Measurements from ENCODE around the gene TPSAB1. TPM values are rescaled to one million over a fixed set of nuclear protein-coding genes. Genes with fewer than 3 reads are reported as not detected.
"Not testable (repeated sequence)": the region's sequence is repeated elsewhere in the genome, so short reads cannot be mapped to it uniquely, and the experiment has no call there.

The TPSAB1 gene
- total and polyA plus RNA-seq, 2 donors (not counting 3 experiments of a cell fraction or from before 2014, with no cell fraction given) = not detected

DNA sequence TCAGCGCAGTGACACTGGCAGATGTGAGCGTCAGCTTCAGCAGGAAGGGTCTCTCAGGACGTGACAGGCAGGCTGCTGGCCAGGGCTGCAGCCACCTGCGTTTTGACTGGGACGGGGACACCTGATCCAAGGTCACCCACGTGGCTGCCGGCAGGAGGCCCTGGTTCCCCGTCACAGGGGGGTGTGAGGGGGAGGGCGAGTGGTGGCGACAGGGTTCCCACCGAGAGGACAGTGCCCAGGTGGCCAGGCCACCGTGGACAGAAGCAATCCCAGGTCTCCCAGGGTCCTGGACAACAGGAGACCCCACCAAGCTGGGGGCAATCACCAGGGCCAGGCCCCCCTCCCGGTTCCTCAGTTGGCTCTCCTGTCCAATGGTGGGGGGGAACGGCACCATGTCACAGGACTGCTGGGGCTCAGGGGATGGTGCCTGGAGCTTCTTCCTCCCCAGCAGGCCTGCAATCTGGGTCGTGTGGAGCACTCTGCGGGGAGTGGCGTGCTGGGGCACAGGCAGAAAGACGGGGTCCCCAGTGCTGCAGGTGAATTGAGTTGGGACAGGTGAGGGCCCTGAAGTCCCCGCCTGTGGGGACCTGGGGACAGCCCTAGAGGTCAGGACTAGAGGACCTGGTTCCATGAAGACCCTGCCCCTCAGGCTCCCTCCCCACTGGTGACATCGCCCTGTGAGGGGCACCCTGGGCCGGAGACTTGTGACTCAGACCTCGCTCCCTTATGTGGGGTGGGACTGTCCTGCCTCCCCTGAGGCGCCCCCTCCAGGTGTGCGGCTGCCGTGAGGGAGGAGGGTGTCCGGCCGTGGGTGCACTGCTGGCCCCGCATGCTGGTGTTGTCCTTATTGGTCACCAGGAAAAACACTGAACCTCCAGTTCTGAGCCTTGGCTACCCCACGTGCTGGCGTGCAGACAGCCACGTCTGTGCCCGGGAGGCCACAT is 3.7 kb downstream of the TPSAB1 start:
- CTCF ChIA-PET; H3K9me3 ChIP-seq (replicated peaks; ENCODE audit: control insufficient read depth, insufficient read depth, low read length): not testable (repeated sequence)

GRCh38 chr16:1244881-1245280 is 4.4 kb downstream of the TPSAB1 start:
- Histone ChIP-seq H3K79me2 (ENCODE audit: control insufficient read depth, insufficient read depth, low read length) (no peaks in the 10 kb centered on the region), H3K27me3 (ENCODE audit: control insufficient read depth in 2 of 2, insufficient read depth in 2 of 2, low read length in 2 of 2) (no peaks in the 10 kb centered on the region), H3K9ac (replicated peaks; ENCODE audit: extremely low read depth, insufficient read depth, low read length) (no peak overlapping the region), H3K27ac (ENCODE audit: insufficient read depth, low read depth, low read length) (no peak overlapping the region), H3K9me1 (replicated peaks; ENCODE audit: control insufficient read depth, extremely low read depth, insufficient read depth, low read length) (no peaks in the 10 kb centered on the region), H3K4me3 (replicated peaks in 1 of 3; ENCODE audit: insufficient read depth in 1 of 3, low read depth in 1 of 3, low read length in 3 of 3) (no peak overlapping the region), H3K9me3 (replicated peaks; ENCODE audit: control insufficient read depth, insufficient read depth, low read length) (no peaks in the 10 kb centered on the region), H3K4me1 (ENCODE audit: control insufficient read depth, extremely low read depth, insufficient read depth, low read length) (no peaks in the 10 kb centered on the region), H2AFZ (ENCODE audit: low read depth, low read length) (no peak overlapping the region), H3K36me3 (ENCODE audit: control insufficient read depth in 2 of 2, extremely low read depth in 1 of 2, insufficient read depth in 2 of 2, low read length in 2 of 2) (no peaks in the 10 kb centered on the region), H4K20me1 (replicated peaks; ENCODE audit: control insufficient read depth, extremely low read depth, insufficient read depth, low read length) (no peaks in the 10 kb centered on the region), H3K4me2 (ENCODE audit: insufficient read depth, low read length) (no peak overlapping the region)
- no peak for DNase-seq (ENCODE audit: low read depth, low spot score)
- dilution Hi-C loops (cut with MboI; ENCODE audit: extremely low pct_ligation_motif_present, low sequenced_read_pairs) (no loop called here), intact Hi-C loops (cut with micrococcal nuclease) (no loop called here)
- TF ChIP-seq EZH2 (IDR thresholded peaks at IDR 0.05; ENCODE audit: borderline replicate concordance, low read depth, low read length, severe bottlenecking) = no peak
- no peak for TF ChIP-seq JUN (IDR thresholded peaks at IDR 0.05; ENCODE audit: borderline replicate concordance, insufficient read depth, insufficient read length, low read depth)
- no peak for TF ChIP-seq MYC (IDR thresholded peaks at IDR 0.05; ENCODE audit: low read depth, low read length)
- no peak for TF ChIP-seq GATA2 (IDR thresholded peaks at IDR 0.05; ENCODE audit: insufficient read depth, insufficient read length, low read depth, low read length)
- no peak for TF ChIP-seq CTCF (IDR thresholded peaks at IDR 0.05; ENCODE audit: extremely low read depth in 1 of 2, insufficient read depth in 1 of 2, low read depth in 1 of 2, low read length in 2 of 2)
- TF ChIP-seq POLR2A (IDR thresholded peaks at IDR 0.05; ENCODE audit: low read depth, low read length) = no peak
- TF ChIP-seq POLR2AphosphoS5 (IDR thresholded peaks at IDR 0.05; ENCODE audit: insufficient read depth, low read depth, low read length) = no peak
- TF ChIP-seq, protein P1, sequence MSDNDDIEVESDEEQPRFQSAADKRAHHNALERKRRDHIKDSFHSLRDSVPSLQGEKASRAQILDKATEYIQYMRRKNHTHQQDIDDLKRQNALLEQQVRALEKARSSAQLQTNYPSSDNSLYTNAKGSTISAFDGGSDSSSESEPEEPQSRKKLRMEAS (IDR thresholded peaks at IDR 0.05; ENCODE audit: insufficient read depth, insufficient read length) = no peak
- no peak for FAIRE-seq
- POLR2A ChIA-PET = no interaction called here
- CTCF ChIA-PET = no interaction called here
- no TSS peak for BruUV-seq (replicated peaks)

More for the DNA sequence above, 3.7 kb downstream of the TPSAB1 start:
- H3K9ac ChIP-seq (replicated peaks; ENCODE audit: extremely low read depth, insufficient read depth, low read length); H3K27ac ChIP-seq (ENCODE audit: insufficient read depth, low read depth, low read length); H3K4me1 ChIP-seq (ENCODE audit: control insufficient read depth, extremely low read depth, insufficient read depth, low read length); POLR2A ChIA-PET; H3K79me2 ChIP-seq (ENCODE audit: control insufficient read depth, insufficient read depth, low read length); H4K20me1 ChIP-seq (replicated peaks; ENCODE audit: control insufficient read depth, extremely low read depth, insufficient read depth, low read length); BruUV-seq (replicated peaks); dilution Hi-C loops (cut with MboI; ENCODE audit: extremely low pct_ligation_motif_present, low sequenced_read_pairs); H3K4me2 ChIP-seq (ENCODE audit: insufficient read depth, low read length); intact Hi-C loops (cut with micrococcal nuclease); H3K27me3 ChIP-seq (ENCODE audit: control insufficient read depth in 2 of 2, insufficient read depth in 2 of 2, low read length in 2 of 2); H2AFZ ChIP-seq (ENCODE audit: low read depth, low read length); H3K4me3 ChIP-seq (replicated peaks in 1 of 3; ENCODE audit: insufficient read depth in 1 of 3, low read depth in 1 of 3, low read length in 3 of 3); H3K9me1 ChIP-seq (replicated peaks; ENCODE audit: control insufficient read depth, extremely low read depth, insufficient read depth, low read length); DNase-seq (ENCODE audit: low read depth, low spot score); FAIRE-seq; H3K36me3 ChIP-seq (ENCODE audit: control insufficient read depth in 2 of 2, extremely low read depth in 1 of 2, insufficient read depth in 2 of 2, low read length in 2 of 2): not testable (repeated sequence)
